Activated CD4-positive, alpha-beta T cell treated with anti-CD3 and anti-CD28 coated beads, Interleukin-2, amount 50 U/mL, for 48 hours (primary cell): Measurements from ENCODE around the gene ZNF415.
"Not testable (repeated sequence)": the region's sequence is repeated elsewhere in the genome, so short reads cannot be mapped to it uniquely, and the experiment has no call there.

Source experiments
- DNase-seq, 2 experiments: peaks; one replicate each; pipeline ENCODE4 v3.0.0-alpha.2; 2020

The ZNF415 gene

DNA sequence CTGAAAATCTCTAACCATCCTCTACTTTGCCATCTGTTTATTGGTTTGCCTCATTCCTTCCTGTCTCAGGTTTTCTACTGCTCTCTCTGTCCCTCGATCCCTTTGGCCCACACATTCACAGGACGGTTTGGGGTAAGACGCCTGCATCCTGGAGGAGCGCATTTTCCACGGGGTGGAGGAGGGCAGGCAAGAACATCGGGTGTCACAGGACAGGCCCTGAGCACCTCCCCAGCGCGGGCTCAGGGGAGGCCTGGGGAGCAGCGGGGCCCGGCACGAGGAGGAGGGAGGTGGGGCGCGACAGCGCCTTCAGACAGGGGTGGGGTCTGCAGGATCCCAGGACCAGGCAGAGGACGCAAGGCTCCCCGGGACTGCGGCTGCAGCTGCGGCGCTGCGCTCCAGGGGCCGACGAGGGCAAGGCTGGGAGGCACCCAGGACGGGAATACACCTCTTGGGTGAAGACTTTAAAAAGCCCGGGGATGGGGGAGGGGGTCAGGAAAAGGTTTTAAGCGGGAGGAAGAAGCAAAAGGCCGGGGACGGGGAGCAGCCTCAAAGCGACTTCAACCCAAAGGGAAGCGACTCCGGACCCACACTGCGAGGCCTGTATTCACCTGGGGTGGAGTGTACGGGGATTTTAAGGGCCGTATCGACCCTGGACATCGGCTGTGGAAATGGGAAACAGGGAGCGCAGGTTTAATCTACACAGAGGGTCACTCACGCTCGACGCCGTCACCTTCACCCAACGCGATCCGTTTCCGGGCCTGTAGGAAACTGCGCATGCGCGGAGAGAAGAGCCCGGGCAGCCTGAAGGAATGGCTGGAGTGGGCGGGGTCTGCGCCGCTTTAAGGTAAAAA lies at the start of gene ZNF415:
ZNF415 (minus strand) TSS at position 770 of the 851 bp plus-strand sequence. CDS start 10,234 bp downstream, outside the sequence.
- peak; percentile 26 to 44 for DNase-seq

DNA sequence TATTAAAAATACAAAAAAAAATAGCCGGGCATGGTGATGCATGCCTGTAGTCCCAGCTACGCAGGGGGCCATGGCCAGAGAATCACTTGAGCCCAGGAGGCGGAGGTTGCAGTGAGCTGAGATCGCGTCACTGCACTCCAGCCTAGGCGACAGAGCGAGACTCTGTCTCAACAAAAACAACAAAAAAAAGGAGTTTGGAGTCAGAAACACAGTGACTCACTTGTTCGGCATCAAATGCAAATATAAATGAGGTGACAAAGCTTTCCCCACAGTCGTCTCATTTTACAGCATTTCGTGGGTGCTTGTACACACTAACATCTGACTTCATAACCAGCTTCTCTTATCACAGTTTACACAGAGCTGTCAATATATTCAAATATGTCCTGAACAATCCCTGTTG lies 49.5 kb upstream of the ZNF415 start:
- DNase-seq: no peak

DNA sequence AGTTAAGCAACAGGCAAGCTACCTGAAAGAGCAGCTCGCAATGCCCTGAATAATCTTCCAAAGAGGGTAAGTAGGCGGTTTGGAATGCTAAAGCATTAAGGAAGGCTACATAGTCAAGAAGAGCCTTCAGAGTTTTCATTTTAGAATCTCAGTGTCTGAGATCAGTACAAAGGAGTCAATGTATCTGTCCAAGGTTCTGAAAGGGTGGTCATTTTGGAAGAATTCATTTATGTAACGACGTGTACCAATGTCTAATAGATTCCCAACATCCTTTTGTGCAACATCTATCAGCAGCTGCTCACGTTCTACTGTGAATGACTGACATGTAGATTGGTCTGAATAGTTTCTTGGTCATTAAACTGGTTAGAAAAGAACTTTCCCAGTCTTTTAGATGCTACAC lies 45.3 kb upstream of the ZNF415 start:
- no peak for DNase-seq

DNA sequence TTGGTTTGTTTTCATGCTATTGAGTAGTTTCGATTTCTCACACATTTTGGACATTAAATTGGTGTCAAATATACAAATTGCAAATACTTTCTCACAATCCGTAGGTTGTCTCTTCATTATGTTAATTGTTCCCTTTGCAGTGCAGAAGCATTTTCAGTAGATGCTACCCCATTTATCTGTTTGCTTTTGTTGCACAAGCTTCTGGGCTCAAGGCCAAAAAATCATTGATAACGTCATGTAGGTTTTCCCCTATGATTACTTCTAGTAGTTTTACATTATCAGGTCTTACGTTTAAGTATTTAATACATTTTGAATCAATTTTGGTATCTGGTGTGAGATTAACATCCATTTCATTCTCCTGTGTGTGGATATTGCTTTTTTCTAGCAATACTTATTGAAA lies 40.2 kb upstream of the ZNF415 start:
- no peak for DNase-seq

DNA sequence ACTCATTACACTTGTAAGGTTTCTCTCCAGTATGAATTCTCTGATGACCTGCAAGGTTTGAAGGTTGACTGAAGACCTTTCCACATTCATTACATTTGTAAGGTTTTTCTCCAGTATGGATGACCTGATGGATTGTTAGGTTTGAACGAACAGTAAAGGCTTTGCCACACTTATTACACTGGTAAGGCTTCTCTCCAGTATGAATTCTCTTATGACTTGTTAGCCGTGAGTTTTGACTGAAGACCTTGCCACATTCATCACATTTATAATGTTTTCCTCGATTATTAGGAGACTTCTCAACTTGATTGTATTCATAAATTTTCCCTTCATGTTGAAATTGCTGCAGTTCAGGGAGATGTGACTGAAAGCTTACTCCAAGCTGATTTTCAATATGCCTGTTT lies 33.0 kb upstream of the ZNF415 start:
- no peak for DNase-seq

DNA sequence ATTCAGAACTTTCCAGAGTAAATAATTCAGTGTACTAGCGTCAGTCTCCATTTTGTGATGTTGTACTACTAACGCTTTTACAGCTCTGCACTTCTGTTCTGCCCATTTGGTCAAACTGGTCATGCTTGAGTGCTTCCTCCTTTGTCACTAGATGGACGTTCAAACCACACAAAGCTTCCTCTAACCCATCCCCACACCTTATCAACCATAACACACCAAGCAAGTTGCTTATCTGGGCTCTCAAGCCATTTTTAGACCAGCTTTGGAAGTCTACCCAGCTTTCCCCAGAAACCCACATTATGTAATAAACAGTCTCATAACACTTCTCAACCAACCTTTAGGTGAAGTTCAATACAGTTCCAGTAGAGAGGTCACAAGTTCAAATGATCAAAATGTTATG lies 28.4 kb upstream of the ZNF415 start:
- no peak for DNase-seq

DNA sequence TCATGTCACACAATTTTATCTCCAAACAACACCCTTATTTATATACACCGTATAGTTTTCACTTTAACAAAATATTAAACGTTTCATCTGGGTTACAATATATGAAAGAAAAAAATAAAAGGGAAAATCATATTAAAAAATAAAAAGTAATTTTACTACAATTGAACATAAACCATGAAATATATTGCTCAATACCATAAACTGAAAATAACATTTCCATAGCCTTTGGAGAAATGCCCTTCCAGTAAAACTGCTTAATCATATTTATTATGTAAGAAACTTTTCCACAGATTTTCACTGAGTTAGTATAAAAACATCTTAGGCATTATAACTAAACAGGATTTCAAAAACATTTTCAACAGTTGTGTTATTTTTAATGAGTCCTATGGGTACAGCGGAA lies 27.6 kb upstream of the ZNF415 start:
- DNase-seq: no peak

DNA sequence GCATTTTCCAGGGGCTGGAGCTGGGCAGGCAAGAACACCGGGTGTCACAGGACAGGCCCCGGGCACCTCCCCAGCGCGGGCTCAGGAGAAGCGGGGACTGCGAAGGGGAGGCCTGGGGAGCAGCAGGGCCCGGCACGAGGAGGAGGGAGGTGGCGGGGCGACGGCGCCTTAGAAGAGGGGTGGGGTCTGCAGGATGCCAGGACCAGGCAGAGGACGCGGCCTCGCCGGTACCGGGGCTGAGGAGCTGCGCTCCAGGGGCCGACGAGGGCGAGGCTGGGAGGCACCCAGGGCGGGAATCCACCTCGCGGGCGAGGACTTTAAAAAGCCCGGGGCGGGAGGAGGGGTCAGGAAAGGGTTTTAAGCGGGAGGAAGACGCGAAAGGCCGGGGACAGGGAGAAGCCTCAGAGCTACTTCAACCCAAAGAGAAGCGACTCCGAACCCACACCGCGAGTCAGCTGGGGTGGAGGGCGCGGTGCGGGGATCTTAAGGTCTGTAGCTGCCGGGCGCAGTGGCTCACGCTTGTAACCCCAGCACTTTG lies 25.5 kb upstream of the ZNF415 start:
- DNase-seq: peak; percentile 32 to 44

DNA sequence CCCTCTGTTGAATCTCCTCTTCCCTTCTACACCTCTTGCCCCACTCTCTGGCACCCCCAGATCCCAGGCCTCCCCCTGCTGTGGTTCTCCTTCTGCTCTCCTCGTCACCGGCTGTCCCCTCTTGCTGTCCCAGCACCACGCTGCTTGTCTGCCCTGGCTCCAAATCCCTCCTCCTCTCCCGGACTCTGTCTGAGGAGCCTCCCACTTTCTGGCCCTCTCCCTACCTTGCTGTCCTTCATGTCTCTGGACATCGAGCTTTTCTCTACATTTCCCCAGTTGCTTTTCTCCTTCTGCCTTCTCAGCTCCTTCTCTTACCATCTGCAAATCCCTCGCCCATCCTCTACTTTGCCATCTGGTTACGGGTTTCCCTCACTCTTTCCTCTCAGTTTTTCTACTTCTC lies 24.9 kb upstream of the ZNF415 start:
- DNase-seq: no peak

DNA sequence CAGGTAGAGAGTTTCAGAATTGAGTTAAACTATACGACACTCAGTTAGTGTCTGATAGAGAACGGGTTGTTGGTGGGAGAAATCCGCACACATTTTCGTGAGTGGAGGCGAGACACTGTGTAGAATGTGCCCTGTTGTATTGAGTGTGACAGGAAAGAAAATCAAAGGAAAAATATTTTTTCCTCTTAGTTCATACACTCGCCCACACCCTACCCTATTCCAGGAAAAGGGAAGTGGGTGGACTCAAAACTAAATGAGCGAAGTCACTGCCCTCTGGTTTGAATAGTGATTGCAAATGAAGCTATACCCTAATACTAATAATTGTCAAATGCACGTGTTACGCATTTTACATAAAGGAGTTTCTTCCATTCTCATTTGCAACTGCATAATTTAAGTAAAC lies 24.1 kb upstream of the ZNF415 start:
- no peak for DNase-seq

DNA sequence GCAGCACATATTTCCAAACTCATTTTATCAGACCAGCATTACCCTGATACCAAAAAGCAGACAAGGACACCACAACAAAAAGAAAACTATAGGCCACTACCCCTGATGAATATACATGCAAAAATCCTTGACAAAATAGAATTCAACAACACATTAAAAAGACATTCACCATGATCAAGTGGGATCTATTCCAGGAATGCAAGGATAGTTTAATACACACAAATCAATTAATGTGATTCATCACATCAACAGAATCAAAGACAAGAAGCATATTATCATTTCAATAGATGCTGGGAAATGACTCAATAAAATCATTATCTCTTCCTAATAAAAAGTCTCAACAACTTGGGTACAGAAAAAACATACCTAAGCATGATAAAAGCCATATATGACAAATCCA lies 14.9 kb upstream of the ZNF415 start:
- no peak for DNase-seq

DNA sequence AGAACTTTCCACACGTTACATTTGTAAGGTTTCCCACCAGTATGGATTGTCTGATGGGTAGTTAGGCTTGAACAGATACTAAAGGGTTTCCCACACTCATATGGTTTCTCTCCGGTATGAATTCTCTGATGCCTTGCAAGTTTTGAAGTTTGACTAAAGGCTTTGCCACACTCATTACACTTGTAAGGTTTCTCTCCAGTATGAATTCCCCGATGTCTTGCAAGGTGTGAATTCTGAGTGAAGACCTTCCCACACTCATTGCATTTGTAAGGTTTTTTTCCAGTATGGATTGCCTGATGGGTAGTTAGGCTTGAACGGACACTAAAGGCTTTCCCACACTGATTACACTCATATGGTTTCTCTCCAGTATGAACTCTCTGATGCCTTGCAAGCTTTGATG lies 7.6 kb upstream of the ZNF415 start:
- DNase-seq: no peak

DNA sequence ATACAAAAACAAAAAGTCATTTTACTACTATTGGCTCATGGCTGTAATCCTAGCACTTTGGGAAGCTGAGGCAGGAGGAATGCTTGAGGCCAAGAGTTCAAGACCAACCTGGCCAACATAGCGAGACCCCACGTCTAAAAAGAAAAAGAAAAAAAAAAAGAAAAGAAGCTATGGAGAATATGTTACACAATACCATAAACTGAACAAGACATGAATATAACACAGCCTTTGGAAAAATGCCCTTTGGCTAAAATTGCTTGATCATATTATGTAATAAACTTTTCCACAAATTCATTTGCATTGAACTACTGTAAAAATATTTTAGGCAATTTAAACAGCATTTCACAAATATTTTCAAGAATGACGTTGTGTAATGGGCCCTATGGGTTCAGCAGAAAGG lies 3.7 kb upstream of the ZNF415 start:
- no peak for DNase-seq

DNA sequence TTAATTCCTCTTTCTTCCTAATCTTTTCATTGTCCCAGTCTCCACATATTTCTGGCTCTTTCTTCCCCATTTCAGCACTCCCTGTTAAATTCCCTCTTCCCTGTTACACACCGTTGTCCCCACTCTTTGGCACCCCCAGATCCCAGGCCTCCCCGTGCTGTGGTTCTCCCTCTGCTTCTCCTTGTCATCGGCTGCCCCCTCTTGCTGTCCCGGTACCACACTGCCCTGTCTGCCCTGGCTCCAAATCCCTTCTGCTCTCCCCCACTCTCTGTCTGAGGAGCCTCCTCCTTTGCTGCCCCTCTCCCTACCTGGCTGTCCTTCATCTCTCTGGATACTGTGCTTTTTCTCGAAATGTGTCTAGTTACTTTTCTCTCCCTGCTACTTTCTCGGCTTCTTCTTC lies 983 bp downstream of the ZNF415 start:
- DNase-seq: no peak

DNA sequence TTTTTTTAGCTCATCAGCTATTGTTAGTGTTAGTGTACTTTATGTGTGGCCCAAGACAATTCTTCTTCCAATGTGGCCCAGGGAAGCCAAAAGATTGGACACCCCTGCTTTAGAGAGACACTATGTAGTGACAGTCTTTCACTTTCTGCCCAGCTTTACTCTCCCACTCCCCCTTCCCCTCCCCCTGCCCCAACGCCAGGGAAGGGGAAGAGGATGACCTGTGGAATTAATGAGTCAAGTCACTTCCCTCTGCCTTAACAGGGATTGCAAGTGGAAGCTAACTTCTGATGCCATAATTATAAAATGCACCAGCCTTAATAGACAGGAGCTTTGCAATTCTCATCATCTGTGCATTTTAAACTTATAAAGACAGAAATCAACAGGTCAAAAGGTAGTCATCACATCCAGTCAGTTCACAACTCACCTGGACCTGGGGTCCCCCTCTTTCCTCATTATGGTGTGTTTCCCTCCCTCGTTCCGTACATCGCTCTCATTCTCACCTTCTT lies 1.6 kb downstream of the ZNF415 start:
- no peak for DNase-seq

DNA sequence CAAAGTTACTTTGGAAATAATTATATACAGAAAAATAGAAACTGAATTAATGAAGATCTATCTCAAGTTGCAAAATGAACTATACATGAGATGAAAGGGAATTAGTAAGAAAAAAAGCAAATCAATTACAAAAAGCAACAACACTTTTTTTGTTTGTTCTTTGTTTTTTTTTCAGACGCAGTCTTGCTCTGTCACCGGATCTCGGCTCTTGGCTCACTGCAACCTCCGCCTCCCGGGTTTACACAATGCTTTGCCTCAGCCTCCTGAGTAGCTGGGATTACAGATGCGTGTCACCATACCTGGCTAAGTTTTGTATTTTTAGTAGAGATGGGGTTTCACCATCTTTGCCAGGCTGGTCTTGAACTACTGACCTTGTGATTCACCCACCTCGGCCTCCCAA lies 2.2 kb downstream of the ZNF415 start:
- no peak for DNase-seq

DNA sequence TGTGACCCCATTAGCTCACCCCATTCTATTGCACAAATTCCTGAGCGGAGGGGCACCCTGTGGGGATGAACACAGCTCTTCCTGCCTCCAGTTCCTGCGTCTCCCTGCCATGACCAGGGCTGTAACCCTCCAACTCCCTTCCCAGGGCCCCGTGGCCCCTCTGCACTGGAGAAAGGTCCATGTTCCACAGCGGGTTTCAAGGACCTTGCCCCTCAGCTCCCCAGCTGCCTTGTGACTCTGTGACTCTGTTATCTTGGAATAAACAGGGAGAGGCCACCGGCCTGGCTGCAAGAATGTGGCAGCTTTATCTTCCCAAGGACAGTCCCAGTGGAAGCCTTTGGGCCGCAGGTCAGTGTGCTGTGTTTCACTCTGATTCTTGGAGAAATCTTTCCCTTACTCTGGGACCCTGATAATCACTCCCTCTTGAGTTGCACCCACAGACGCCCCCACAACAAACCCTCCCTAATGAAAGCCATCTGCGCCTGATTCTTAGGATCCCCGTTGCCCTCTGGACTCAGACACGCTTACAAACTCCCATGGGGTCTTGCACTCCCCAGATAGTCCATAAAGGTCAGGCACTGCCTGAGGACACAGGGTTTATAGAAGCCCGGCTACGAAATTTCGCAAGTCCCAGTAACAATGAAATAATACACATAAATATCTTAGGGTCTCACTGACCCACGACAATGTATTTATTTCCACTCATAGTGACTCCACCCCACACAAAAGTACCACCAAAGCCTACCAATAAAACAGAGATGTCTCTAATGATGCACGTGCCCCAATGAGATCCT lies 5.8 kb downstream of the ZNF415 start:
- not testable (repeated sequence) for DNase-seq

DNA sequence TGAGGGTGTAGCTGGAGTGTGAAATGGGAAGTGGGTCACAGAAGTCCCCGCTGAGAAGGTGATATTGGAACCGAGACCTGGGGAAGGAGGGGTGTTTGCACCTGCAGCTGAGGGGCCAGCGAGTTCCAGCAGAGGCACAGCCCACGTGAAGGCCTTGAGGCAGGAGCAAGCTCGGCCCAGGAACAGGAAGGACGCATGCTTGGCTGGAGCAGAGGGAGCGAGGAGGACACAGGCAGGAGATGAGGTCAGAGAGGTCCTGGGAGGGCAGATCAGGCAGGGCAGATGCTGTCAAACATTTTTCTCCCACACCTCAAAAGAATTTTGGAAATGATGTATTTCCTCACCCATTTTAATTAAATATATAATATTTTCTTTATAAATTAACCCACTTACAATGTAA lies 9.3 kb downstream of the ZNF415 start:
- no peak for DNase-seq

DNA sequence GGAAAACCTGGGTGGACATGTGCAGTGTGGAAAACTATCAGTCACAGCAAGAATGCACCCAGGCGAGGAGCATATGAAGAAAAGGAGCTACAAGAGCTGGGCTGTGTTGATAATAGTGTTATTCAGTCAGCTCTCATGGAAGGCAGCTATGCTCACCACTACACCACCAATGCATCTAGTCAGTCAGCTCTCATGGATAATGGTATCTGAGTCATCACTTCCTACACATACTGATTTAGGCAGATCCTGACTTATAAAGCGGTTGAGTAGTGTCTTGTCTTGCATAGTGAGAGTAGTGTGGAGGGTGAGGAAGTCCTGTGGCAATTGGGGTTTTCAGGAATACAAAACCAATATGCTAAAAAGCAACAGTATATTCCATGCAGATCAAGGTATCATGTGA lies 20.4 kb downstream of the ZNF415 start:
- no peak for DNase-seq

DNA sequence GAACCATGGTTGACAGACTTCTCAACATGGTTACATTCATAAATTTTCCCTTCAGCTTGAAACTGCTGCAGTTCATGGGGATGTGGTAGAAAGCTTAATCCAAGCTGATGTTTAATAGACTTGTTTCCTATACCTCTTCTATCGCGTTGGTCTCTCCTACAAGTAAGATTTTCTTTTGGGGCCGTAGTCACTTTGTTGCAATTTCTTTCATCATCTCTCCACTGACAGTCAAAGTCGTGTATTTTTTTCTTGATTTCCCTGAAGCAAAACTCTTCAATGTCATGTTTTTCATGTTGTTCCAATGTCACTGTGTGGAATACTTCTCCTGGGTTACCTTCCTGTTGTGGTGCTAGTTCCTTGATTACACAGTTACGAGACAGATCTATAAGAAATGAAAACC lies 23.2 kb downstream of the ZNF415 start:
- DNase-seq: no peak

DNA sequence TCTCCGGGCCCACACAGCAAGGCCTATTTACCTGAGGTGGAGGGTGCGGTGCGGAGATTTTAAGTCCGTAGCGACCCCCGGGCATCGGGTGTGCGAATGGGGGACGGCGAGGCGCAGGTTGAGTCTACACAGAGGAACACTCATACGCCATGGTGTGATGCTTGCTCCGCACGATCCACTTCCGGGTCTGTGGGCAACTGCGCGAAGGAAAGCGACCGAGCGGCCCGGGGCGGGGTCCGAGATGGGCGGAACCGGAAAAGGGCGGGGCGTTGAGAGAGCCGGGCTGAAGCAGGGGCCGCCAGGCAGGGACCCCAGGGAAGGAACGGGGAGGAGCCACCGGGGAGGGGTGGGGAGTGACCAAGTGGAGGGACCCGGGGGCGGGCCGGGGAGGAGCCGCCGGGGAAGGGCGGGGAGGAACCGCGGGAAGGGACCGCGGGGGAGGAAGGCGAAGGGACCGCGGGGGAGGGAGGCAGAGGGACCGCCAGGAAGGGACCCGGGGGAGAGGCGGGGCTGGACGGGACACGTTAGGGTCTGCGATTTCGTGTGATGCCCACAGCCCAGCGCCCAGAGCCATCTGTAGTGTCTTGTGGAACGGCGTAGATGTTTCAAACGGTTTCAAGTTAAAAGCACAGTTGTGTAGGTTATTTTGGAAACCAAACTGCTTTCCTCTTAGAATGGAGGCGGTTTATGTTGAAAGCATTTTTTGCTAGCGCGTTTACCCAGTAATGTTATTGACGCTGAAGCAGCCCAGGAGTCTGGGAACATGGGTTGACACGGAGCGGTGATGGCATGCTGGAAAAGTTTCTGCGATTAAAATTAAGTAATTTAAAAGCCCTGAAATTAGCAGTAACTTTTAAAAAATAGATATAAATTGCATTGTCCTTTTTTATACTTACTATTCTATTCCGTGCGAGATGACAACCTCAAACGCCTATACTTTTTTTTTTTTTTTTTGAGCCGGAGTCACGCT lies 29.2 kb downstream of the ZNF415 start, which contains the start of gene ZNF160:
ZNF160 (minus strand) TSS at position 189 of the 970 bp plus-strand sequence. CDS start 17,146 bp downstream, outside the sequence.
- peak; percentile 100 for DNase-seq

DNA sequence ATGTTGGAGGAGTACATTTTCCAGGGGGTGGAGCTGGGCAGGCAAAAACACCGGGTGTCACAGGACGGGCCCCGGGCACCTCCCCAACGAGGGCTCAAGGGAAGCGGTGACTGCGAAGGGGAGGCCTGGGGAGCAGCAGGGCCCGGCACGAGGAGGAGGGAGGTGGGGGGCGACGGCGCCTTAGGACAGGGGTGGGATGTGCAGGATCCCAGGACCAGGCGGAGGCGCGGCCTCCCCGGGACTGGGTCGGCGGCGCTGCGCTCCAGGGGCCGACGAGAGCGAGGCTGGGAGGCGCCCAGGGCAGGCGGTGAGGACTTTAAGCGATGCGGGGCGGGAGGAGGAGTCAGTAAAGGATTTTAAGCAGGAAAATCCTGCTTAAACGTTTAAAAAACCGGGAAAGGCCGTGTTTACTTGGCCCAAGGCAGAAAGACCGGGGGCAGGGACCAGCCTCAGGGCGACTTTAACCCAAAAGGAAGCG lies 29.9 kb downstream of the ZNF415 start:
- peak; percentile 46 to 50 for DNase-seq
